Testis (tissue), 3 donors: ENCODE measurements around the gene AGAP1. TPM values are rescaled to one million over a fixed set of nuclear protein-coding genes. Genes with fewer than 3 reads are reported as not detected.

Source experiments
- DNase-seq: peaks from one replicate; pipeline ENCODE4 v3.0.0-alpha.2; 2019
- H3K27ac ChIP-seq, 2 donors: fragments of 200-600 bp; sonication (generic); one replicate each; pipeline ENCODE4 v1.5.1; 2019
- H3K27me3 ChIP-seq: fragments of 200-600 bp; sonication (generic); one replicate; pipeline ENCODE4 v1.5.1; 2019
- H3K36me3 ChIP-seq: fragments of 200-600 bp; sonication (generic); one replicate; pipeline ENCODE4 v1.5.1; 2017; ENCODE audit warnings: low read depth; ENCODE audit errors: missing control alignments
- H3K4me1 ChIP-seq: fragments of 200-600 bp; sonication (generic); one replicate; pipeline ENCODE4 v1.5.1; 2019
- H3K4me3 ChIP-seq, 2 donors: fragments of 200-600 bp; sonication (generic); one replicate each; pipeline ENCODE4 v1.5.1; 2017 to 2019
- H3K9me3 ChIP-seq: fragments of 200-600 bp; sonication (generic); one replicate; pipeline ENCODE4 v1.5.1; 2017
- CTCF ChIP-seq, 3 experiments: fragments of 450-650 bp in 2 of 3; fragments of 200-600 bp in 1 of 3; sonication (generic) in 1 of 3; IDR thresholded peaks; one replicate each; pipeline ENCODE4 v1.5.1; 2016 to 2019; ENCODE audit warnings: antibody characterized with exemption in 3 of 3, mild to moderate bottlenecking in 2 of 3, moderate library complexity in 1 of 3
- POLR2A ChIP-seq: fragments of 450-650 bp; IDR thresholded peaks from one replicate; pipeline ENCODE4 v1.6.1; 2017; ENCODE audit warnings: antibody characterized with exemption, mild to moderate bottlenecking, moderate library complexity
- WGBS, 2 donors: methylation state at CpG; one replicate each; pipeline ENCODE4 v1.1.5; 2018; 5-methylcytosine and 5-hydroxymethylcytosine counted together
- intact Hi-C: fragments of 100-400 bp; cut with DNase I; formaldehyde crosslinking; loops from one replicate; pipeline ENCODE4 v1.15.1; 2023; ENCODE audit warnings: low total_unique reads
- polyA plus RNA-seq: library from polyadenylated mRNA; stranded (reverse); fragments of 350-450 nt; fragmentation: Illumina TruSeq; extraction: RNeasy Lipid Tissue Mini Kit (QIAGEN cat#74804); gene quantifications from one replicate; pipeline ENCODE4 v1.2.3, GENCODE V29; 2014; ENCODE audit warnings: low read depth, low replicate concordance; ENCODE audit not compliant: insufficient read depth
- total RNA-seq, 2 donors: library from RNA; depleted of rRNA; stranded (reverse); fragments of >200 nt; gene quantifications; one replicate each; pipeline ENCODE4 v1.2.3, GENCODE V29; 2016

Gene AGAP1
- total and polyA plus RNA-seq, 3 donors from 2014 or later = 21.4 to 45.5 (median 40.7) TPM

- DNase-seq = no peak
- H3K9me3 ChIP-seq = no peaks in the 10 kb centered on the region
- intact Hi-C loops = loop anchor here (10.0 kb wide), 1 partner anchor 387 kb away; no protein-coding TSS in a partner anchor
- TF ChIP-seq CTCF (IDR thresholded peaks at IDR 0.05) = no peak
- no peaks in the 10 kb centered on the region for H3K27me3 ChIP-seq
- no peak overlapping the region for H3K4me3 ChIP-seq
- no peaks in the 10 kb centered on the region for H3K36me3 ChIP-seq
- H3K27ac ChIP-seq = no peak overlapping the region
- 87 to 91% methylated on average over 7 to 12 of the region's 12 CpGs for WGBS, 2 donors
- peaks cover 11% of the 10 kb centered on the region for H3K4me1 ChIP-seq
Measured at GRCh38 chr2:236161531-236161930, 667.7 kb downstream of the AGAP1 start.

- 58 to 67% methylated on average over 15 to 16 of the region's 16 CpGs for WGBS, 2 donors
- no peak for DNase-seq
- Histone ChIP-seq H3K27me3 (no peaks in the 10 kb centered on the region), H3K4me1 (peaks cover 13% of the 10 kb centered on the region), H3K27ac (no peak overlapping the region), H3K4me3 (no peak overlapping the region), H3K36me3 (no peaks in the 10 kb centered on the region), H3K9me3 (no peaks in the 10 kb centered on the region)
- no peak for TF ChIP-seq POLR2A
- no peak for TF ChIP-seq CTCF (IDR thresholded peaks at IDR 0.05)
- intact Hi-C loops = loop anchor here (10.0 kb wide), 1 partner anchor 387 kb away; no protein-coding TSS in a partner anchor
Measured at GRCh38 chr2:236162031-236162845, 668.4 kb downstream of the AGAP1 start.

GRCh38 chr2:236162882-236163470, 669.1 kb downstream of the AGAP1 start:
- WGBS, 2 donors = 23 to 29% methylated on average over 13 to 21 of the region's 33 CpGs
- Histone ChIP-seq H3K36me3 (no peaks in the 10 kb centered on the region), H3K4me3 (peak overlapping the region in 1 of 2 donors; percentile 52), H3K4me1 (peaks cover 15% of the 10 kb centered on the region), H3K9me3 (no peaks in the 10 kb centered on the region), H3K27ac (no peak overlapping the region), H3K27me3 (no peaks in the 10 kb centered on the region)
- intact Hi-C loops = loop anchor here (10.0 kb wide), 1 partner anchor 388 kb away; no protein-coding TSS in a partner anchor
- no peak for DNase-seq
- no peak for TF ChIP-seq CTCF (IDR thresholded peaks at IDR 0.05)
- no peak for TF ChIP-seq POLR2A

- no peaks in the 10 kb centered on the region for H3K27me3 ChIP-seq
- whole genome bisulfite sequencing, 2 donors = 18% methylated on average over 34 of the region's 59 CpGs; no CpG with 5 or more reads in 1 of the 2 donors
- intact Hi-C loops = loop anchor here (10.0 kb wide), 1 partner anchor 389 kb away; no protein-coding TSS in a partner anchor
Measured at GRCh38 chr2:236163471-236164200, 669.8 kb downstream of the AGAP1 start.

More at GRCh38 chr2:236163471-236164200, 669.8 kb downstream of the AGAP1 start:
- peaks cover 15% of the 10 kb centered on the region for H3K4me1 ChIP-seq
- H3K9me3 ChIP-seq = no peaks in the 10 kb centered on the region
- TF ChIP-seq CTCF (IDR thresholded peaks at IDR 0.05) (no peak), POLR2A (no peak)
- no peak for DNase-seq
- no peaks in the 10 kb centered on the region for H3K36me3 ChIP-seq
- H3K4me3 ChIP-seq = peak overlapping the region; percentile 18 to 52
- no peak overlapping the region for H3K27ac ChIP-seq
